GM19467 (cell line): ENCODE measurements around the gene PXDN.
"Not testable (repeated sequence)": the region's sequence is repeated elsewhere in the genome, so short reads cannot be mapped to it uniquely, and the experiment has no call there.

ENCODE experiments used
- ATAC-seq: cut with Tn5 transposase; IDR thresholded peaks from one replicate; pipeline ENCODE4 v1.9.1; 2021; ENCODE audit warnings: mild to moderate bottlenecking, moderate library complexity; ENCODE audit not compliant: unreplicated experiment

The PXDN gene

GRCh38 chr2:1708476-1709334, 35.6 kb downstream of the PXDN start:
- ATAC-seq = no peak

GRCh38 chr2:1707771-1708418, 36.4 kb downstream of the PXDN start:
- ATAC-seq = no peak

- not testable (repeated sequence) for ATAC-seq
These were observed 38.0 kb downstream of the PXDN start for GRCh38 chr2:1706089-1706841.

- no peak for ATAC-seq
These were observed 38.7 kb downstream of the PXDN start for GRCh38 chr2:1705557-1706076.

GRCh38 chr2:1704631-1705556, 39.4 kb downstream of the PXDN start:
- ATAC-seq = no peak

- no peak for ATAC-seq
These were observed 42.1 kb downstream of the PXDN start for GRCh38 chr2:1702186-1702565.

- no peak for ATAC-seq
These were observed 42.6 kb downstream of the PXDN start for GRCh38 chr2:1701556-1702185.

GRCh38 chr2:1701020-1701419, 43.3 kb downstream of the PXDN start:
- ATAC-seq = no peak

- not testable (repeated sequence) for ATAC-seq
These were observed 43.9 kb downstream of the PXDN start for GRCh38 chr2:1700427-1700826.

GRCh38 chr2:1698188-1698945, 45.9 kb downstream of the PXDN start:
- no peak for ATAC-seq

GRCh38 chr2:1697601-1698000, 46.7 kb downstream of the PXDN start:
- ATAC-seq = no peak

GRCh38 chr2:1696472-1696871, 47.8 kb downstream of the PXDN start:
- ATAC-seq = no peak

GRCh38 chr2:1694371-1695271, 49.7 kb downstream of the PXDN start:
- no peak for ATAC-seq

GRCh38 chr2:1693723-1694122, 50.6 kb downstream of the PXDN start:
- no peak for ATAC-seq

GRCh38 chr2:1692342-1692741, 52.0 kb downstream of the PXDN start:
- ATAC-seq = no peak

GRCh38 chr2:1691366-1691765, 52.9 kb downstream of the PXDN start:
- ATAC-seq = no peak

GRCh38 chr2:1690056-1690775, 54.1 kb downstream of the PXDN start:
- no peak for ATAC-seq
